ENCODE data around the gene FRMD4A.
"Not testable (repeated sequence)": the region's sequence is repeated elsewhere in the genome, so short reads cannot be mapped to it uniquely, and the experiment has no call there.

GRCh38 chr10:14042051-14042450 lies 288.7 kb downstream of the FRMD4A start:
- TF ChIP-seq CTCF (IDR thresholded peaks at IDR 0.05; ENCODE audit: poor library complexity); EZH2 (IDR thresholded peaks at IDR 0.05; ENCODE audit: borderline replicate concordance); EZH2phosphoT487 (IDR thresholded peaks at IDR 0.05; ENCODE audit: low read depth, severe bottlenecking, unreplicated experiment): not testable (repeated sequence)

All from hepatocyte (in vitro differentiated cells).